Stimulated activated naive CD8-positive, alpha-beta T cell treated with anti-CD3 and anti-CD28 coated beads, Interleukin-15, Interleukin-2, amounts not matched to agents 100 U/mL and 50 U/mL, for 24 hours (primary cell): Measurements from ENCODE around the gene INPP5A.
"Not testable (repeated sequence)": the region's sequence is repeated elsewhere in the genome, so short reads cannot be mapped to it uniquely, and the experiment has no call there.

Experiments used
- ATAC-seq: fragments of 150-1000 bp; cut with Tn5 transposase; one replicate; pipeline ENCODE4 v1.10.0; 2021
- DNase-seq: peaks from one replicate; pipeline ENCODE4 v3.0.0; 2021

The INPP5A gene

GRCh38 chr10:132547421-132547861 is 9.9 kb downstream of the INPP5A start:
- peak; percentile 60 for ATAC-seq
- peak; percentile 75 for DNase-seq

- ATAC-seq = no peak
- no peak for DNase-seq
Measured at GRCh38 chr10:132548106-132548823, 10.7 kb downstream of the INPP5A start.

GRCh38 chr10:132548869-132549268 is 11.3 kb downstream of the INPP5A start:
- no peak for DNase-seq
- no peak for ATAC-seq

DNA sequence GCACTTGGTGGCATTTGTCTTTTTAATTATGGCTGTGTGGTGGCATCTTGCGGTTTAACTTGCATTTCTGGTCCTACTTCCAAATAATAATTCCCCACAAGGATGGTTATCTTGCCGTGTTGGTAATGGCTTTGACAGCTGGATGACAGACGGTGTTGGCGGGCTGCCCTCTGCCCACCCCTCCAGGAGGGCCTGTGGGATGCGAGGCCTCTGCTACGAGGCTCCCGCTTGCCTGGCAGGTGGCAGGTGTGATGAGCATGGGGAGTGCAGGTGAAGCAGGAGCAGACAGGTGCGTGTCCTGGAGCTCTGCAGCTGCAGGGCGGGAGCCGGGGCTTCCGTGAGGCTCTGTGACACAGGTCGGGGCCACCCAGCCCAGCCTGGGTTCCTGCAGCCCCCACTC is 11.8 kb downstream of the INPP5A start:
- ATAC-seq (no peak), DNase-seq (no peak)

DNA sequence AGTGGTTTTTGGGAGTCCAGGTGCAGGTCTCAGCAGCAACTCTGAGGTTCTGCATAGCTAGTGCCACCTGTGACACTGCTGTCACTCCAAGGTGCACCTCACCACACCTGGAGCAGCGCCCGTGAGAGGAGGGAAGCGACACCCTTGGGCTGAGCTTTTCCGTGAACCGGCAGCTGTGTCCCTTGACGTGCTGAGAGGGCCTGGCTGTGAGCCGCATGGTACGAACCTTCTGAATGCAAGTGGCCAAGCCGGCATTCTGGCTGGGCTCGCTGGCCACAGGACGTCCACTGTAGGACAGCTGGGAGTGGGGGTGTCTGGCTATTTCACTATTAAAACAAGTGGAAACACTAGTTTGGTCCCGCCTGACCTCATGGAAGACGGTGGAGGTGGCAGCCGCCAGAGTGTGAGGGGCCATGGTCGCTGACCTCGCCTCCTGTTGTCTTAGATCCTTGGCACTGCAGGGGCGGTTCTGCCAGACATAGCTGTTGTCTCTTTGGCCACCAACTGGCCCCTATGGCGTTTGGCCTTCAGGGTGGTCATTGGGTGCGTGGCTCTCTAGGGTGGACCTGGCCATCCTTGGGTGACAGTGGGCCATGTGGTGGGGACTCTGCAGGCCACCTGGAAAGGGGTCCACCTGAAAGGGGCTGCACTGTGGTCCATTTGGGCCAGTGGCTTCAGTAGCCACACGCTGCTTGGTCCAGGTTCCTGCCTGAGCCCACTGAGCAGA is 12.9 kb downstream of the INPP5A start:
- ATAC-seq (no peak), DNase-seq (no peak)

- no peak for DNase-seq
- ATAC-seq = peak; percentile 56
Measured at GRCh38 chr10:132551093-132551807, 13.7 kb downstream of the INPP5A start.

DNA sequence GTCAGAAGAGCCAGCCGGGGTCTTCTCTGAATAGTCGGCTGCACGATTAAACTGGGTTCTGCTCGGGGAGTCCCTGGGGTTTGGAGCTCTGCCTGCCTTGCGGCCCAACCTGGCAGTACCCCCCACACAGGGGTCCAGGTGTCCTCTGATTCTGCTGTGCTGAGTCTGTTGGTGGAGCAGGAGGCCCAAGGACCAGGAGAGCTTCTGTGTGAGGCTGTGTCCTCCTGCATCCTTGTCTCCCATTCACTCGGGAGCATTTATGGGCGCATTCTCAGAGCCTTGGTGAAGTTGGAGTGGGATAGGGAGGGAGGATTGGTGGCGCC is 14.2 kb downstream of the INPP5A start:
- no peak for DNase-seq
- ATAC-seq = peak; percentile 16

DNA sequence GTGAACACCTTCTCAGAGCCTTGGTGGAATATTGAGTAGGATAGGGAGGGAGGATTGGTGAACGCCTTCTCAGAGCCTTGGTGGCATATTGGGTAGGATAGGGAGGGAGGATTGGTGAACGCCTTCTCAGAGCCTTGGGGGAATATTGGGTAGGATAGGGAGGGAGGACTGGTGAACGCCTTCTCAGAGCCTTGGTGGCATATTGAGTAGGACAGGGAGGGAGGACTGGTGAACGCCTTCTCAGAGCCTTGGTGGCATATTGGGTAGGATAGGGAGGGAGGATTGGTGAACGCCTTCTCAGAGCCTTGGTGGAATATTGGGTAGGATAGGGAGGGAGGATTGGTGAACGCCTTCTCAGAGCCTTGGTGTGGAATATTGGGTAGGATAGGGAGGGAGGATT is 15.0 kb downstream of the INPP5A start:
- not testable (repeated sequence) for ATAC-seq, DNase-seq

GRCh38 chr10:132553568-132553967 is 16.0 kb downstream of the INPP5A start:
- not testable (repeated sequence) for DNase-seq, ATAC-seq

DNA sequence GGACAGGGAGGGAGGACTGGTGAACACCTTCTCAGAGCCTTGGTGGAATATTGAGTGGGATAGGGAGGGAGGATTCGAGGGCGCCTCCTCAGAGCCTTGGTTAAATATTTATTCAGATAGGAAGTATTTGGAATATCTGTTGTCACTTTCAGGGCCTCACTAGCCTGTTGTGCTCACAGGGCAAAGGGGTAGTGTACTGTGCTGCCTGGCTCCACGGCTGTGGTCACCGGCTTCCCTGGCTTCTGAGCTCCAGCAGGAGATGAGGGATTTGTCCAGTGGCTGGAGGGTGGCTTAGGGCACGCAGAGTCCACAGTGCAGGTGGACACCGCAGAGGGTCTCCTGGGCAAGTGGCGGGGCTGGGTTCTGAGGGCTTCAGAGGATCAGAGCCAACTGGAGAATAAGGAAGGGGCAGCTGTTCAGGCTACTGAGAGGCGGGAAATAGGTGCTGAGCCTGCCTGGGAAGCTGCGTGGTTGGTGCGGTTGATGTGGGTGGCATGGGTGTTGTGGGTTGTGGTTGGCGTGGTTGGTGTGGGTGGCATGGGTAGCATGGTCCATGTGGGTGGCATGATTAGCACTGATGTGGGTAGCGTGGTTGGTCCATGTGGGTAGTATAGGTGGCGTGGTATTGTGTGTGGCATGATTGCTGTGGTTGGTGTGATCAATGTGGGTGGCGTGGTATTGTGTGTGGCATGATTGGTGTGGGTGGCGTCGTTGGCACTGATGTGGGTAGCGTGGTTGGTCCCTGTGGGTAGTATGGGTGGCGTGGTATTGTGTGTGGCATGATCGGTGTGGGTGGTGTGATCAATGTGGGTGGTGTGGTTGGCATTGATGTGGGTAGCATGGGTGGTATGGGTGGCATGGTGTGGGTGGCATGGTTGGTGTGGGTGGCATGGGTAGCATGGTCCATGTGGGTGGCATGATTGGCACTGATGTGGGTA is 16.7 kb downstream of the INPP5A start:
- ATAC-seq = no peak
- no peak for DNase-seq

- peak; percentile 20 for ATAC-seq
- peak; percentile 65 for DNase-seq
Measured at GRCh38 chr10:132554991-132555647, 17.5 kb downstream of the INPP5A start.

GRCh38 chr10:132555648-132556575 is 18.3 kb downstream of the INPP5A start:
- DNase-seq (no peak), ATAC-seq (no peak)

GRCh38 chr10:132556994-132557441 is 19.4 kb downstream of the INPP5A start:
- no peak for ATAC-seq
- DNase-seq = no peak

GRCh38 chr10:132557696-132558515 is 20.3 kb downstream of the INPP5A start:
- no peak for ATAC-seq
- no peak for DNase-seq

- no peak for ATAC-seq
- no peak for DNase-seq
Measured at GRCh38 chr10:132558516-132559413, 21.2 kb downstream of the INPP5A start.

DNA sequence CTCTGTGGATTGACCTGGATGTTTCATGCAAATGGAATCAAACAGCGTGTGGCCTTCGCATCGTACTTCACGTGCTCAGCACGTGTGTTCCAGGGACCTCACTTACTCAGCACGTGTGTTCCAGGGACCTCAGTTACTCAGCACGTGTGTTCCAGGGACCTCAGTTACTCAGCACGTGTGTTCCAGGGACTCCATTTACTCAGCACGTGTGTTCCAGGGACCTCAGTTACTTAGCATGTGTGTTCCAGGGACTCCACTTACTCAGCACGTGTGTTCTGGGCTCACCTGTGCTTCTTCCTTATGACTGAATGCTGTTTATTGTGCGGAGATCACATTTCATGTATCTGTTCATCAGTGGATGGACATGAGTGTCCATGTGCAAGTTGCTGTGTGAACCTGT is 22.0 kb downstream of the INPP5A start:
- ATAC-seq (no peak), DNase-seq (no peak)

GRCh38 chr10:132560241-132560731 is 22.7 kb downstream of the INPP5A start:
- peak; percentile 42 for ATAC-seq

More at GRCh38 chr10:132560241-132560731, 22.7 kb downstream of the INPP5A start:
- no peak for DNase-seq
